Uterus (tissue), 2 donors: Measurements from ENCODE around the gene KTN1.

ENCODE experiments used
- CTCF ChIP-seq, 4 experiments: fragments of 200-600 bp in 2 of 4; fragments of 450-650 bp in 2 of 4; sonication (generic) in 2 of 4; IDR thresholded peaks; one replicate each; pipeline ENCODE4 v1.5.1; 2016 to 2019; ENCODE audit warnings: antibody characterized with exemption in 4 of 4, mild to moderate bottlenecking in 2 of 4, moderate library complexity in 1 of 4
- POLR2A ChIP-seq, 2 donors: fragments of 450-650 bp; IDR thresholded peaks; one replicate each; pipeline ENCODE4 v1.6.1; 2016; ENCODE audit warnings: antibody characterized with exemption in 2 of 2, mild to moderate bottlenecking in 1 of 2, moderate library complexity in 1 of 2

GRCh38 chr14:55537782-55538181, 42.2 kb upstream of the KTN1 start:
- TF ChIP-seq POLR2A (IDR thresholded peaks at IDR 0.05) = no peak
- TF ChIP-seq CTCF (IDR thresholded peaks at IDR 0.05) = no peak
